Measurements from ENCODE around the gene EXOSC5.

EXOSC5 gene

GRCh38 chr19:41431426-41432386 is 34.5 kb upstream of the EXOSC5 start:
- TF ChIP-seq CTCF (IDR thresholded peaks at IDR 0.05), result no peak
- DNase-seq (ENCODE audit: low spot score), result no peak
- H3K27ac ChIP-seq, result no peak overlapping the region
- H3K4me3 ChIP-seq, result no peak overlapping the region

GRCh38 chr19:41430922-41431321 is 33.8 kb upstream of the EXOSC5 start:
- H3K27ac ChIP-seq, result no peak overlapping the region
- H3K4me3 ChIP-seq, result no peak overlapping the region
- no peak for TF ChIP-seq CTCF (IDR thresholded peaks at IDR 0.05)
- no peak for DNase-seq (ENCODE audit: low spot score)

- DNase-seq (ENCODE audit: low spot score), result no peak
- peak overlapping the region; percentile 55 to 89 for H3K27ac ChIP-seq
- TF ChIP-seq CTCF (IDR thresholded peaks at IDR 0.05), result no peak
- H3K4me3 ChIP-seq, result peak overlapping the region; percentile 71
These were observed 31.3 kb upstream of the EXOSC5 start for GRCh38 chr19:41428481-41428859.

GRCh38 chr19:41427647-41428480 is 30.7 kb upstream of the EXOSC5 start:
- Histone ChIP-seq H3K4me3 (peak overlapping the region; percentile 71), H3K27ac (peak overlapping the region; percentile 55 to 89)
- no peak for TF ChIP-seq CTCF (IDR thresholded peaks at IDR 0.05)
- peak; percentile 79 for DNase-seq (ENCODE audit: low spot score)

- Histone ChIP-seq H3K27ac (peak within 1 kb of the TSS; percentile 55 to 89), H3K4me3 (peak within 1 kb of the TSS; percentile 71)
- peak; percentile 87 for DNase-seq (ENCODE audit: low spot score)
- TF ChIP-seq CTCF (IDR thresholded peaks at IDR 0.05), result no peak
These were observed 29.9 kb upstream of the EXOSC5 start, which contains the start of gene B3GNT8 for GRCh38 chr19:41426952-41427646. Gene B3GNT8, minus strand, starts transcription at chr19:41427374. Its CDS starts 596 bp downstream, at chr19:41426778.

- TF ChIP-seq CTCF (IDR thresholded peaks at IDR 0.05), result no peak
These were observed 29.1 kb upstream of the EXOSC5 start for GRCh38 chr19:41426116-41426841.

More at GRCh38 chr19:41426116-41426841, 29.1 kb upstream of the EXOSC5 start:
- Histone ChIP-seq H3K4me3 (peak overlapping the region; percentile 71), H3K27ac (peak overlapping the region; percentile 55 to 89)
- DNase-seq (ENCODE audit: low spot score), result no peak

All from coronary artery (tissue), 2 donors.